GM18505 (cell line): ENCODE results near the gene GPR108.
A peak's percentile ranks its signal among the peaks of the same experiment; 100 is the strongest.

Source experiments
- ATAC-seq: cut with Tn5 transposase; IDR thresholded peaks from one replicate; pipeline ENCODE4 v1.9.1; 2021; ENCODE audit not compliant: unreplicated experiment
- POLR2A ChIP-seq: IDR thresholded peaks from 4 replicates; pipeline ENCODE4 v1.6.1; 2011; ENCODE audit warnings: borderline replicate concordance; ENCODE audit not compliant: insufficient read depth, insufficient read length; ENCODE audit errors: extremely low read depth

GPR108 gene

DNA sequence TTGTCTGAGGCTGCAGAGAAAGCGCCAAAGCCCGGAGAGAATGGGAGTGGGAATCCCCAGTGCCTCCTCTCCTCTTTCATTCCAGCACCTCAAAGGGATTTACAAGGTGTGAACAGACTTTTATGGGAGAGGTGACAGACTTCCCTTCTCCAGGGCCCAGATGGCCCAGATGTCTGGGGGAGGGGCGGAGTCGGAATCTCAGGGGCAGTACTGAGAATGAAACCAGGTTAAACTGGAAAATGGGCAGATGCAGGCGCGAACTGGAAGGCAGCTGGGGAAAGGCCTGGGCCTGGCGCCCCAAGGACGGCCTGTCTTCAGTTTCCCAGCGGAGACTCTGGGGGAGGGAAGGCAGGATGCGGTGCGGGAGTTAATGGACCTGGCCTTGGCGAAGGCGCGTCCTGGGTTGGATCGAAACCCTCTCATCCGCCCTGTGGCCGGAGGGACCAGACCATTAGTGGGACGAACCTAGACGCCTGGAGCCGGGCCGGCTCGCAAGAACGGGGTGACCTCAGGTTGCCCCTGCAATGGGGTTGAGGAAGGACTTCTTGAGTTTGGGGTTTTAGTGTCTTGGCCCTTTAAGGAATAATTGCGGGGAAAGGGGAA lies 1.5 kb upstream of the GPR108 start:
- ATAC-seq: no peak
- TF ChIP-seq POLR2A: no peak

DNA sequence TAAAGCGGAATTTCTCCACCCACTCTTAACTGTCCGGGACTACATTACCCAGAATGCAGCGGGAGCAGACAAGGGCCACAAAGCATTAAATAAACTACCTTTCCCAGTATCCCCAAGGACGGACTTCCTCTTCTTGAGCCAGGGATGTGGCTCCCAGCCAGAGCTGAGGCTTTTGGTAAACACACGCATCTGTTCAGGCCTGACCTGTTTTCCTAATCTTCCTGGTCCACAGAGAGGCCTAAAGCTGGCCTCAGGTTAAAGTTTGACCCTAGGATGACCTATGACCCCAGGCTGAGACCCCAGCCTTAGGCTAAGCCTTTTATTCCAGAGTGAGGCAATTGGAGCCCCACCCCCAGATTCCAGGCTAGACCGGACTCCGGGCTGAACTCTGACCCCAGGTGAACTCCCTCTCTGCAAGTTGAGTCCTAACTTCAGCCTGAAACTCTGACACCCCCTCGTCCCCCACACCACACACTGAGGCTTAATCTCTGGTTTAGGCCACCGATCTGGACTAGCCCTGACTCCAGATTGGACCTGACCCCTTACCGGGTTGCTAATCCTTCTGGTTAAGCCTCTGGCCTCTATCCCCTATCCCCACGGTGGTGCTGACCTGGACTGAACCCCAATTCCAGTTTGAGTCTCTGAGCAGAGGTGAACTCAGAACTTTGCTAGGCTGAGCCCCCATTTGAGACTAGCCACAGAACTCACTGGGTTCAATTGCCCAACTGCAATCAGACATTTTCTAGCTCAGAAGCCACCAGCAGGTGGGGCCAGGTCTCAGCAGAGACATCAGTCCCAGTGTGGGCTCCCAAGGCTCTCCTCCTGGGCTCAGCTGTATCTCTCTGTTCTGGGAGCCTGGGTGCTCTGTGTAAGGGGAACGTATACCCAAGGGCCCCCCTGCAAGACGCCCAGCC lies 750 bp upstream of the GPR108 start:
- peak; percentile 23 for TF ChIP-seq POLR2A
- no peak for ATAC-seq

DNA sequence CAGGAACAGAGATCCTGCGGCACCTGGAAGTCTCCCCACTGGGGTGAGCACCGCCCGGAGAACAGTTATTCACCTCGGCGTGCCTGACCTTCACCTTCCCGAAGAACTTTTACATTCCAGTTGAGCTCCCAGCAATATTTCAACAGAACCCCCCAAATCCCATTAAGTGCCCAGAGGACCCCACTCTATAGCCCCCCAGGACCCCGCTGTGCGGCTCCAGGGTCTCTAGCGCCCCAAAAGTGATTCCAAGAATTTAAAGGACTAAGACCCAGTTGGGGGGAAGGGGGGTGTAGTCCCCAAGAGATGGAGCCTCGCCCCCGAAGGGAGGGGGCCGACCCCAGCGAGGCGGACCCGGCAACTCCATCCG lies 480 bp downstream of the GPR108 start:
- TF ChIP-seq POLR2A: no peak
- no peak for ATAC-seq

DNA sequence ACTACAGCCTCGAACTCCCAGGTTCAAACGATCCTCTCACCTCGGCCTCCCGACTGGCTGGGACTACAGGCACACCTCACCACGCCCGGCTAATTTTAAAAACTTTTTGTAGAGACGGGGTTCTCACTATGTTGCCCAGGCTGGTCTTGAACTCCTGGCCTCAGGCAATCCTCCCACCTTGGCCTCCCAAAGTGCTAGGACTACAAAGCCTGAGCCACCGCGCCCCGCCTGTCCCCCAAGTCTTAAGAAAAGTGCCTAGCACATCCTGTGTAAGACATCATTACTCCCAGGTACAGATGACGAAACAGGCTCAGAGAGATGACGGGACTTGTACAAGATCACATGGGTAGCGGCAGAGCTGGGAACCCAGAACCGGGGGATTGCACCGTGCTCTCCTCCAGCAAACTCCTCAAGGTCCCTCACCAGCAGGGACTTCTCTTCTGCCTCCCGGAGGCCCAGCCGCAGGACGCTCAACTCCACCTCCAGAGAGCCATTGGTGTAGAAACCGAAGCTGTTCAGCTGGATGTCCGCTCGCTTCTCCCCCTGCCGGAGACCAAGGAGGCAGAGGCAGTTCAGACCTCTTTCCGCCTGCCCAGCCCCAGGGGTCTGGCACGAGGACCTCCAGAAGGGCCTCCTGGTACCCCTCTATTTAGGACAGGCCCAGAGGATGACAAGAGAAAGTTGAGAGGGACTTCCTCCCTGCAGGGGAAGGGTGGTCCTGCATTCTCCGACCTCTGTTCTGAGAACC lies 1.0 kb downstream of the GPR108 start:
- ATAC-seq: no peak
- TF ChIP-seq POLR2A: peak; percentile 84

DNA sequence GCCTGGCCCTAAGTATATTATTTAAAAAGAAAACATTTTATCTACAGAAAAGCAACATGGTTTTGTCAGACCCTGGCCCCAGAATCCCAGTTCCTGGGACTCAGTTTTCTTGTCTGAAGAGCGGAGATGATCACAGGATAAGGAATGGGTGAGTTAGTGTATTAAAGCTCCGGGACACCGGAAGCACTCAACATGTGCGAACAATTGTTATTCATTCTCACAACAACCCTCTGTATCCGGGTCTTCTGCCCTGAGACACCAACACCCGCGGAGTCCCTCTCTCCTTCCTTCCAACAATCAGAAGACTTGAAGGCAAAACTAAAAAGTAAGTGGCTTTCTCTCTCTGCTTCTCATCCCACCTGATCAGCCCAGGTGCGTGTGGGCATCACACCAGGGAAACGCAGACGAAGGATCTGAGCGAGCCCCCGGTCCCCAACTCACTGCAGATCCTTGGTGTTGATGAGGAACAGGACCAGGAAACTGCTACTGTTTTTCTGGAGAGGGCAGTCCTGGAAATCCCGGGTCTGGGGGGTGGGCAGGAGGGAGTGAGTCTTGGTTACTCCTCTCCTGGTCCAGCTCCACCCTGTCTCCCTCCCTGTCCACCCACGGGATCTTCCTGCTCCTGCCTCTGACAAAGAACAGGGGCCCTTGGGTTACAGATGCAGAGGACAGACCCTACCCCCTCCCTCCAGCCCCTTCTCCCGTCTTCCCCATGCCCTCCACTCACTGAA lies 2.0 kb downstream of the GPR108 start:
- TF ChIP-seq POLR2A: no peak
- ATAC-seq: no peak

DNA sequence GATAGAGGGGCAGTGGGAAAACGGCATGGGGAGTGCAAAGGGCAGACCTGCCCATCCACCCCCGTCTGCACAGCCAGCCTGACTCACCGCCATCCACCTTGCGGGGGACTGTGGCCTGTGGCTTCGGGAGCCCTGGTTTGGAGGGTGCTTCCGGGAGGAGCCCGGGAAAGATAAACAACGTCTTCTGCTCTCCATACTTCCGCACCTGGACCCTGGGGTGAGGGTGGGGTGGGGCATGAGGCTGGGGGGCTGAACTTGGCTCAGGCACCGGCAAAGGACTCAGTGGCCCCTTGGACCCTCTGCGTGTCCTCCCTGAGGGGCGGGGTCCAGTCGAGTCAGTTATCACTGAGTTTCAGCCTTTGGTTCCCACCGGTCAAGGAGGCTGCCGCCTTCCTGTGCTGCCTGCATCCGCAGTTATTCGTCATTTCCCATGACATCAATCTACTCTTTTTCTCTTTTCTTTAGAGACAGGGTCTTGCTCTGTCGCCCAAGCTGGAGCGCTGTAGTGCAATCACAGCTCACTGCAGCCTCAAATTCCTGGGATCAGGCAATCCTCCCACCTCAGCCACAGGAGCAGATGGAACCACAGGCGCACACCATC lies 3.2 kb downstream of the GPR108 start:
- TF ChIP-seq POLR2A: no peak
- no peak for ATAC-seq

DNA sequence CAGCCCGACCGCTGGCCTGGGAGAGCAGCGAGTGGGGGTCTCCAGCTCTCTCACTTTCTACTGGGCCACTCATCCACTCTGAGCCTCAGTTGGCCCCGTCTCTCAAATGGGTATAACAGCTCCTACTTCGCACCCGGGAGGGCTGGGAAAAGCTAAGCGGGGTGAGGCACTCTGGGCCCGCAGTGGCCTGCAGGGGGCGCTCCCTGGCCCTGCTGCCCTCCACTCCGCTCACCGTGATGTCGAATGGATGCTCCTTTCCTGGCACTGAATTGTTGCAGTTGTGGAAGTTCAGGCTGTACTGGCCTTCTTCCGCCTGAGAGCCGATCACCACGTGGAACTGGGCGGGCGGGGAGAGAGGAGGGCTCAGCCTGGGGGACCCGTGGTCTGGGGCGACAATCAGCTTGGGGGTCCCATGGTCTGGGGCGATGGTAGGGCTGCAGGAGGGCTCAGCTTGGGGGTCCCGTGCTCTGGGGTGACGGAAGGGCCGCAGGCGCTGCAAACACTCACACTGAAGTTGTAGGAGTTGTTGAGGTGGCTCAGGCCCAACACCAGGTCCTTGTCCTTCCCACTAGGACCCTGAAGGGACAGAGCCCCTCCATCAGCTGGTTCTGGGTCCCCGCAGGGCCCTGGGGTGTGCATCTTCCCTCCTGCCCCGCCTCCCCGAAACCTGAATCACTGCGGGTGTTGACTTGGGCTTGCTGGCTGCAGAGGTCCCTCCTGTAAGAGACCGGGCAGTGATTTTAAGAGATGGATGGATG lies 3.9 kb downstream of the GPR108 start:
- TF ChIP-seq POLR2A: no peak
- no peak for ATAC-seq

DNA sequence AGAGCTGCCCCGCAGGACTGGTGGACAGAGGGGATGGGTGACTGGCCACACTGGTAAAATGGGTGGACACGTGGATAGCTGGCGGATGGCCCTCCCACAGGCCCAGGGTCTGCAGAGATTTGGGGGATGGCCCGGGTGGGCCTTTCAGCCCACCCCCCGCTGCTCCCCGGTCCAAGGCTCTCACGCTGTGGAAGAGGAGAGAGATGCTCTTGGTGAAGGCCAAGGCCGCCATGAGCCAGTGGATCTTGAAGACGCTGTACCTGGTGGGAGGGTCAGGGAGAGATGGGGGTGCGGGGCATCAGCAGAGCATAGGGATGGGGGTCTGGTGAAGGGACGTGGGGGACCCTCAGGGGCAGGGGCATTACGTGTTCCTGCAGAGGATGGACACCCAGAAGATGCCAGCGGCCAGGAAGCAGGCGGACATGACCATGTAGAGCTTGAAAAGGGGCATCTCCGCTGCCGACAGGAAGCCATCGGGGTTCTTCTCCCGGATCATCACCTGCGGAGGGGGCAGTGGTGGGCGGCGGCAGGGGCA lies 4.5 kb downstream of the GPR108 start:
- no peak for TF ChIP-seq POLR2A
- ATAC-seq: no peak

DNA sequence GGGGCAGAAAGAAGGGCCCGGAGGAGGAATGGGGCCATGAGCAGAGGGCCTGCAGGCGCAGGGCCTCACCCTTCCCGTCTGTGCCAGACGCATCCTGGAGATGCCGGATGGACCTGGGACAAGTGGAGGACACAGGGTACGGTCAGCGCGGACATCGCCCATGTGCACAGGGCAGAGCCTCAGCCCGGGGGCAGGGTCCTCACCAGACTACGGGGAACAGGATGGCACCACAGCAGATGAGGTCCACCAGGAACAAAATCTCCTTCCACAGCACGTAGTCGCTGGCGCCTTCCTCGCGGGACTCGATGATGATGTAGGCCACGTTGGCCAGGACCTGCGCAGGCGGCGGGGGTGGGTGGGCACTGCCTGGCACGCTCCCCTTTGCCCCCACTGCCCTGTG lies 5.6 kb downstream of the GPR108 start:
- no peak for TF ChIP-seq POLR2A
- no peak for ATAC-seq

DNA sequence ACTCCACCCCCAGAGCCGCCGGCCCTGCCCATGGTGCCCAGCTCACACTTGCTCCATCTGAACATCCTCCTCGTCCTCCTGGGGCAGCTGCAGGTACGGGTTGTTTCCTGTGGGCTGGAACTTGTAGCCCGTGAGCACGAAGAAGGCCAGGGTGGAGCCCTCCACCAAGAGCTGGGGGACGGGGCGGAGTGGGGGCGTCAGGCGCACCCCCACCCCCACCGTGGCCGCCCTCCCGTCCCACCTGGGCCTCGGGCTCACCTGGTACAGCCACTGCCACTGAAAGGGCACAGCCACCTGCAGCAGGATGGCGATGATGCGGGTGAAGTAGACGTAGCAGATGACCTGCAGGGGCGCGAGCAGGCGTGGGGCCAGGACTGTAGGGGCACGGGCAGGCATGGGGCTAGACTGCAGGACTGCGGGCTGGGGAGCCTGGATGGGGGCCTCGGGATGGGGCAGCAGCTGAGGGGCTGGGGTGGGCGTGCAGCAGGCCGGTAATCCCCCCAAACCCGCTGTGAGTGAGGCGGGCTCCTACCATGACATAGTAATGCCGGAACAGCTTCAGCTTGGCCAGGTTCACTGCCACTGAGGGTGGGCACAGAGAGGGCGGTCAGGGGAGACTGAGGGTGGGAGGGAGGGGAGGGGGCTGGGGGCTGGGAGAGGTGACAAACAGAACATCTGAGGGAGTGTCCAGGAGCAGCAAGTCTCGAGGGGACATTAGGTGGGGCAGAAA lies 6.3 kb downstream of the GPR108 start:
- no peak for TF ChIP-seq POLR2A
- no peak for ATAC-seq

DNA sequence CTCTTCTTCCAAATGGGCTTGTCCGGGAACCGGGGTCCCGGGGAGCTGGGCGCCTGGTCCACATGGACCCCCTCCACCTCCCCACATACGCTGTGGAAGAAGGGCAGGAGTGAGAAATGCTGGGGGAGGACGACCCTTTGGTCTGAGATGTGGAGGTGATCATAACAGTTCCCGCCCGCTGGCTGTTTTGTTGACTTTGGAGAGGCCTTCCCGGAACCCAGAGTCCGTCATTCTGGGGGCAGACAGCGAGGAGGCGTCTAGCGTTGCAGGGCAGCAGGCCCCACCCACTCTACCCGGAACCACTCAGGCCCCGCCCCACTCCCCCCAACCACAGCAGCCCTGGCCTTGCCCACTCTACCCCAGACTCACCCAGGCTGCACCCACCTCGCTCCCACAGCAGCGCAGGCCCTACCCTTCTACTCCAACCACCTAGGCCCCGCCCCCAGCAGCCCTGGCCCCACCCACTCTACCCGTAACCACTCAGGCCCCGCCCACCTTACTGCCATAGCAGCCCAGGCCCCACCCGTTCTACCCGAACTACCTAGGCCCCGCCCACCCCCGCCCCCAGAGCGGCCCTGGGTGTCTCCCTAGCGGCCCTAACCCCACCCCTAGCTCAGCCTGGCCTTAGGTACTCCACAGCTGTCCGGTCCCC lies 7.1 kb downstream of the GPR108 start:
- TF ChIP-seq POLR2A: no peak
- no peak for ATAC-seq
